Measurements from ENCODE around the gene PCDHB12. TPM values are rescaled to one million over a fixed set of nuclear protein-coding genes. Genes with fewer than 3 reads are reported as not detected.
"Not testable (repeated sequence)": the region's sequence is repeated elsewhere in the genome, so short reads cannot be mapped to it uniquely, and the experiment has no call there.

PCDHB12 gene
- 0.24 and 0.42 TPM in 2 replicates for total RNA-seq (2014; rRNA removed; shearing (Covaris generic))
- 0.18 and 0.42 TPM in 2 replicates for polyA plus RNA-seq (2015; cell fraction: cytosol; rRNA removed)
- 0.57 and 1.3 TPM in 2 replicates for polyA plus RNA-seq (2015; cell fraction: nucleus; rRNA removed)

GRCh38 chr5:141208478-141208877 is at the start of gene PCDHB12:
TSS of gene PCDHB12 (plus strand) at chr5:141208719. CDS start at chr5:141208908, 189 bp downstream.
- in situ Hi-C loops (cut with HindIII; ENCODE audit: low pct_unique_long_range_greater_than_20kb, low sequenced_read_pairs) = no loop called here
- peak; percentile 55 for DNase-seq (ENCODE audit: low read depth, low spot score)

- in situ Hi-C loops (cut with HindIII; ENCODE audit: low pct_unique_long_range_greater_than_20kb, low sequenced_read_pairs) = no loop called here
- DNase-seq (ENCODE audit: low read depth, low spot score) = peak; percentile 70
These were observed 35.9 kb upstream of the PCDHB12 start, which contains the start of gene PCDHB7 for GRCh38 chr5:141172381-141173204. TSS of gene PCDHB7 (plus strand) at chr5:141172644. CDS start at chr5:141172836, 192 bp downstream.

GRCh38 chr5:141174291-141175104 is 34.0 kb upstream of the PCDHB12 start:
- in situ Hi-C loops (cut with HindIII; ENCODE audit: low pct_unique_long_range_greater_than_20kb, low sequenced_read_pairs); DNase-seq (ENCODE audit: low read depth, low spot score): not testable (repeated sequence)

- in situ Hi-C loops (cut with HindIII; ENCODE audit: low pct_unique_long_range_greater_than_20kb, low sequenced_read_pairs) = no loop called here
- DNase-seq (ENCODE audit: low read depth, low spot score) = no peak
These were observed 32.6 kb upstream of the PCDHB12 start for GRCh38 chr5:141175933-141176332.

GRCh38 chr5:141177577-141178191 is 30.8 kb upstream of the PCDHB12 start, which contains the start of gene PCDHB8:
TSS of gene PCDHB8 (plus strand) at chr5:141177790. CDS start at chr5:141178035, 245 bp downstream.
- peak; percentile 62 for DNase-seq (ENCODE audit: low read depth, low spot score)
- in situ Hi-C loops (cut with HindIII; ENCODE audit: low pct_unique_long_range_greater_than_20kb, low sequenced_read_pairs) = not testable (repeated sequence)

GRCh38 chr5:141179371-141179770 is 29.1 kb upstream of the PCDHB12 start:
- DNase-seq (ENCODE audit: low read depth, low spot score); in situ Hi-C loops (cut with HindIII; ENCODE audit: low pct_unique_long_range_greater_than_20kb, low sequenced_read_pairs): not testable (repeated sequence)

- DNase-seq (ENCODE audit: low read depth, low spot score); in situ Hi-C loops (cut with HindIII; ENCODE audit: low pct_unique_long_range_greater_than_20kb, low sequenced_read_pairs): not testable (repeated sequence)
These were observed 28.6 kb upstream of the PCDHB12 start for GRCh38 chr5:141179876-141180275.

GRCh38 chr5:141180313-141180712 is 28.2 kb upstream of the PCDHB12 start:
- no peak for DNase-seq (ENCODE audit: low read depth, low spot score)
- in situ Hi-C loops (cut with HindIII; ENCODE audit: low pct_unique_long_range_greater_than_20kb, low sequenced_read_pairs) = no loop called here

- peak; percentile 75 for DNase-seq (ENCODE audit: low read depth, low spot score)
- in situ Hi-C loops (cut with HindIII; ENCODE audit: low pct_unique_long_range_greater_than_20kb, low sequenced_read_pairs) = no loop called here
These were observed 26.3 kb upstream of the PCDHB12 start, which contains the start of gene PCDHB16 for GRCh38 chr5:141182248-141182647. TSS of gene PCDHB16 (plus strand) at chr5:141182387. CDS start at chr5:141182560, 173 bp downstream.

GRCh38 chr5:141184117-141184855 is 24.2 kb upstream of the PCDHB12 start:
- in situ Hi-C loops (cut with HindIII; ENCODE audit: low pct_unique_long_range_greater_than_20kb, low sequenced_read_pairs) = not testable (repeated sequence)

GRCh38 chr5:141186897-141187512 is 21.5 kb upstream of the PCDHB12 start, which contains the start of gene PCDHB9:
TSS of gene PCDHB9 (plus strand) at chr5:141187161. CDS start at chr5:141187319, 158 bp downstream.
- DNase-seq (ENCODE audit: low read depth, low spot score) = peak; percentile 48
- in situ Hi-C loops (cut with HindIII; ENCODE audit: low pct_unique_long_range_greater_than_20kb, low sequenced_read_pairs) = no loop called here

More at GRCh38 chr5:141184117-141184855, 24.2 kb upstream of the PCDHB12 start:
- not testable (repeated sequence) for DNase-seq (ENCODE audit: low read depth, low spot score)

- DNase-seq (ENCODE audit: low read depth, low spot score); in situ Hi-C loops (cut with HindIII; ENCODE audit: low pct_unique_long_range_greater_than_20kb, low sequenced_read_pairs): not testable (repeated sequence)
These were observed 19.8 kb upstream of the PCDHB12 start for GRCh38 chr5:141188682-141189081.

- in situ Hi-C loops (cut with HindIII; ENCODE audit: low pct_unique_long_range_greater_than_20kb, low sequenced_read_pairs) = not testable (repeated sequence)
These were observed 19.4 kb upstream of the PCDHB12 start for GRCh38 chr5:141189131-141189530.

GRCh38 chr5:141192110-141192725 is 16.3 kb upstream of the PCDHB12 start, which contains the start of gene PCDHB10:
TSS of gene PCDHB10 (plus strand) at chr5:141192353. CDS start at chr5:141192553, 200 bp downstream.
- in situ Hi-C loops (cut with HindIII; ENCODE audit: low pct_unique_long_range_greater_than_20kb, low sequenced_read_pairs) = no loop called here

More at GRCh38 chr5:141189131-141189530, 19.4 kb upstream of the PCDHB12 start:
- DNase-seq (ENCODE audit: low read depth, low spot score) = not testable (repeated sequence)

GRCh38 chr5:141194332-141194731 is 14.2 kb upstream of the PCDHB12 start:
- in situ Hi-C loops (cut with HindIII; ENCODE audit: low pct_unique_long_range_greater_than_20kb, low sequenced_read_pairs); DNase-seq (ENCODE audit: low read depth, low spot score): not testable (repeated sequence)

More at GRCh38 chr5:141192110-141192725, 16.3 kb upstream of the PCDHB12 start, which contains the start of gene PCDHB10:
- DNase-seq (ENCODE audit: low read depth, low spot score) = peak; percentile 66

All from SK-MEL-5 (cell line).